CD4-positive, alpha-beta T cell treated with Interleukin-4 for 4 hours (primary cell): Measurements from ENCODE around the gene KATNB1.

Experiments used
- DNase-seq: peaks from one replicate; pipeline ENCODE4 v3.0.0-alpha.2; 2020

The KATNB1 gene

GRCh38 chr16:57758331-57759117 is 23.0 kb downstream of the KATNB1 start:
- DNase-seq: no peak

- no peak for DNase-seq
These were observed 23.6 kb downstream of the KATNB1 start for GRCh38 chr16:57759131-57759530.

GRCh38 chr16:57759541-57760356 is 24.2 kb downstream of the KATNB1 start:
- no peak for DNase-seq

DNA sequence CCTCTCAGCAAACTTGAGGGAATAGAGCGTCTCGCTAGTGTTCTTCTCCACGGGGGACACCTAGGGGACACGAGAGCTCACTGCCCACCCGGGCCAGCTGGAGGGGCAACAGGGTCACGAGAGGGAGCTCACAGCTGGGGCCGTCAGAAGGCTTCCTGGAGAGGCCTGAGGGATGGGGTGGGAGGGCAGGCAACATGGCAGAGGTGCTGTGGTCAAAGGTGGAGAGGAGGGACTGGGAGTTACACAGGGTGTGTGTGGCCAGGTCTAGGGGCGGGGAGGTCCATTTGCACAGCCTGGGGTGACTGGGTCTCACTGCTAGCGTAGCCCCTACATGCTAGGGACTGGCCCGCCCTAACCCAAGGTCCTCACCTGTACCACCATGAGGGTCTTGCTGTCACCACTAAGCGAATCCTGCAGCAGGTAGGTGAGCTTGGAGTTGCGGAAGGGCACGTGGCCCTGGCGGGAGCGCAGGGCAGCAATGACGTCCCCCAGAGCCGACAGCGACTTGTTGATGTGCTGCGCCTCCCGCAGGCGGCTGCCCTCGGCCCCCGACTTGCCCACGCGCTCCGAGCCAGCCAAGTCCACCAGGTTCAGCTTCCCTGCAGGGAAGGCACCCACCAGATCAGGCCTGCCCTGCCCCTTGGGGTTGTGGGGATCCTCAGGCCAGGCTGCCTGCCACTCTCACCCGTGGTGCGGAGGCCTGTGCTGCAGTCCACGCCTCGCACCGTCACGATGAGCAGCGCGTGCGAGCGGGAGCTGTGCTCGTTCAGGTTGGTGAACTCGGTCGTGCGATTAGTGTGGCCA is 25.0 kb downstream of the KATNB1 start:
- no peak for DNase-seq

GRCh38 chr16:57761301-57761700 is 25.7 kb downstream of the KATNB1 start:
- DNase-seq: no peak

- no peak for DNase-seq
These were observed 26.4 kb downstream of the KATNB1 start for GRCh38 chr16:57761957-57762356.

DNA sequence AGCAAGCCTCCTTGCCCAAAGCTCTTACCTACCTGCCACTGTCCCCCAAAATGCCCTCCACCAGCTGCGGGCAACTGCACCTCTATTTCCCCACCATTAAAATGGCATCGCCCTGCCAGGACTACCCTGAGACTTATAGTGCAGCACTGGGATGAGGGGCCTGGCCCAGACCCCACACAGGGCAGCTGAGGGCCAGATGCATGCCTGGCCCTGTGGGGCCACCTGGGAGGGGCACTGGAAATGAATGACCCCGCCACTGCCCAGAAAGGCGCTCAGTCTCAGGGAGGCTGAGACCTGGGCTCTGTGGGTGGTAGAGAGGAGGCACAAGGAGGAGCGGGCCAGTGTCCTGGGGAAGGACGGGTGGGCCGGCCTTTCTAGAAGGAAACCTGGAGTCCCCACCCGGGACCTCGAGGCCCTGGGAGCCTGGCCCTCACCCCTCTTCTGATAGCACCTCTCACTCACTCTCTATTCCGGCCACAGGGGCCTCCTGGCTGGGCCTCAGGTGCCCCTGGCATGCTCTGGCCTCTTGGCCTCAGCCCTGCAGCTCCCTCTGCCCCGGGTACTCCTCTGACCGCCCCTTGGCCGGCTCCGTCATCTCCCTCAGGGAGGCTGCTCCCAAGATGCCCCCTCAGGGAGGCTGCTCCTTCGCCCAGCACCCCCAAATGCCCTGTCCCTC is 26.9 kb downstream of the KATNB1 start:
- no peak for DNase-seq

- DNase-seq: no peak
These were observed 27.9 kb downstream of the KATNB1 start for GRCh38 chr16:57763285-57764005.

- DNase-seq: no peak
These were observed 28.4 kb downstream of the KATNB1 start for GRCh38 chr16:57764006-57764340.

- DNase-seq: no peak
These were observed 29.0 kb downstream of the KATNB1 start for GRCh38 chr16:57764341-57765159.

DNA sequence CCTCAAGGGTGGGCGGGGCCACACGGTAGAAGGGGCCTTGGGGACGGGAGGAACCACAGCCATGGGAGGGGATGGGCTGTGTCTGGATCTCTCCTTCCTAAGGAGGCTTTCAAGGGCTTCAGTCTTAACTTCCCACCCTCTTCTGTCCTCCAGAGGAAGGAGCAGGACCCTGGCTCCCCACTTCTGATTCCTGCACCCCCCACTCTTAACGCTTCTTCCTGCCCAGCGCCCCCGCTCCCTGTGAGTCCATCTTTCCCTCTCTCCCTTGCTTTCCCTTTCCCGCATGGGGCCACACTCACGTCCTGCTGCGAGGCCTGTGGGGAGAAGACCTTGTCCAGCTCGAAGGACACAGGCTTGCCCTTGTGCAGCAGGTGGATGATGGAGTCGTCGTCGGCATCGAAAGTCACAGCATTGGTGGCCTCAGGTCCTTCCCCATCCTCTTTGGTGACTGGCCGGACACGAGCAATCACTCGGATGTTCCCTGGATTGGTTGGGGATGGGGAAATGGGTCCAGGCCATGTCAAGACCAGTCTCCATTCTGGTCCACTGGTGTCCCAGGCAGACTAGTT is 29.7 kb downstream of the KATNB1 start:
- DNase-seq: no peak

GRCh38 chr16:57766714-57767348 is 31.3 kb downstream of the KATNB1 start:
- no peak for DNase-seq

- no peak for DNase-seq
These were observed 34.1 kb downstream of the KATNB1 start for GRCh38 chr16:57769541-57770145.

DNA sequence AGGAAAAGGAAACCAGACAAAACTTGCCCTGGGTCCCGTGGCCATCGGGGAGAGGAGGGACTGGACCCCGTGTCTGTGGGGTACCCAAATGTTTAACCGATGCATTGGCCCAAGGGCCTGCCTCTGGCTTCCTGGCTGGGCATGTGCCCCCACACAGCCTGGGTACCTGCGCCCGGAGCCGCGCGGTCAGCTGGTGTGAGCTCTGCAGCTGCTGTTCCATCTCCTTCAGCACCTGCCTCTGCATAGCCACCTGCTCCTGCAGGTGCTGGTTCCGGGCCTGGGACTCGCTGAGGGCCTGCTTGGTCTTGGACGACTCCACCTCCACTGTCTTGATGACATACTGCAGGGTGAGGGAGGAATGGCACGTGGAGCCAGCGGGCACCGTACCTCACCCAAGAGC is 34.8 kb downstream of the KATNB1 start:
- no peak for DNase-seq

DNA sequence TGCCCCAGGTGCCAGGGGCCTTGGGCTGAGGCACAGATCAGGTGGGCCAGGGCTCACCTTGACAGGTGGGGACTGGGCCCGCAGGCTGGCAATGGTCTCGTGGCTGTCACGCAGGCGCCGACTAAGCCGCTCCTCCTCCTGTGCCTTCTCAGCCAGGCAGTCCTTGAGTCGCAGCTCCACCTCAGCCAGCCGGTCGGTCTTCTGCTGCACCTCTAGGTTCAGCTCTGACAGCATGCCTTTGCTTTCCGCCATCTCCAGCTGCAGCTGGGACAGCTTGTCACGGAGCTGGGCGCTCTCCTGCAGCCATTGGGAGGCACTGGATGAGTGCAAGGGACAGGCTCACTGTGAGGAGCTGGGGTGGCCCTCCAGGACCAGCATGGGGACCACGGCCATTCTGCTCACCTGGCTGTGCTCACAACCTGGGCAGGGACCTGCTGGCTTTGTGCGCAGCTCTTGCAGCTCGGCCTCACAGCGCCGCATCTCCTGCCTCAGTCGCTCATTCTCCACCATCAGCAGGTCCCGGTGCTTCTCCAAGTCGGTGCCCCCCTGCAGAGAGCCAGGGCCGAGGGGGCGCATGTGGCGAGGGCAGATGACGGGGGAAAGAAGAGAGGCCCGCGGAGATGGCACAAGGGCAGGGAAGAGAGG is 35.7 kb downstream of the KATNB1 start:
- no peak for DNase-seq

DNA sequence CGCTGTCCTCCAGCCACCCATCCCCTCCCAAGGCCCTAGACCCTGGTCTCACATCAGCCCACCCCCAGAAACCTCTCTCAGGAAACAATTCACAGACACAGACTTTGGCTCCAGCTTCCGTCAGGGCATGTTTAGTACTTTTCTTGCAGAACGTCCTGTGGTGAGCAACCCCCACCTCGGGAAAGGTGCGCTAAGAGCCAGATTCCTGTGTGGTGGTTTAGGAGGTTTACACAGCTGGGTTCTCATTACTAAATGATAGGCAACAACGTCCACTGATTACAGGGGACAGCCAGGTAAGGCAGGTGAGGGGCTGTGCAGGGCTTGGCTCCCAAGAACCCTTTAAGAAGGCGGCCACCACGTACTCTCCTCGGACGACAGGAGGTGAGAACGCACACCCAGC is 37.4 kb downstream of the KATNB1 start:
- DNase-seq: no peak

GRCh38 chr16:57773655-57774295 is 38.2 kb downstream of the KATNB1 start:
- DNase-seq: no peak

GRCh38 chr16:57774705-57775285 is 39.2 kb downstream of the KATNB1 start:
- no peak for DNase-seq
